ENCODE data around the gene FDCSP.

GRCh38 chr4:70192895-70193294 is 33.0 kb upstream of the FDCSP start:
- no peak for TF ChIP-seq CTCF (IDR thresholded peaks at IDR 0.05)
- TF ChIP-seq POLR2A (IDR thresholded peaks at IDR 0.05): no peak
